ENCODE data around the gene CCDC28B.

The CCDC28B gene

DNA sequence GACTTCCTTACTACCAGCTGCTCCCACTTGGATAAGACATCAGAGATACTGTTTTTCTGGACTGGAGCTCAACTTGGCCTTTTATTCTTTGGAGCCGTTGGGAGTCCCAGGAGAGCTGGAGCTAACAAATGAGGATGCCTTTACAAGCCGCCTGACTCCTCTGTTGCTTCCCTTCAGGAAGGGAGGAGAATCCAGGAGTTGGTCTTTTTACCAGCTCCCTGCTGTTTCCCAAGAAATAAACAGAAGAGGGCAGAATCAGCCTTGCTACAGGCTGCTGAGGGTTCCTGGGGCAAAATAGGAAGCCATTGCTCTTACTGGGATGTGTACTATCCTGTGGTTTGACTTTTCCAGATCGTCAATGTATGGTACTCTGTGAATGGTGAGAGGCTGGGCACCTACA lies 23.3 kb downstream of the CCDC28B start:
- DNase-seq: no peak

DNA sequence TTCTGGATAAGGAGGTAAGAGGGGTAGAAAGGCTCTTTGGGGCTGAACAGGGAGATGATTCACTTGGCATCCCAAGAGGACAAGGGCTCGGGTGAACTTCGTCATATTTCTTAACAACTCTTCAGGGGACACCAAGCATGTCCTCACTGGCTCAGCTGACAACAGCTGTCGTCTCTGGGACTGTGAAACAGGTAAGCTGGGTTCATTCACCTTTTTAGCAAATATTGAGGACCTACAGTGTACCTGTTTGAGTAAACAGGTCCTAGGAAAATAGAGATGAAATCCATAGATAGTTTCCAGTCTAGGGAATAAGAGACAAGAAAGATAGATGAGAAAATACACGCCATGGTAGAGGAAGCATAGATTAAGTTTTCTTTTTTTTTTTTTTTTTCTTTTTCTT lies 23.9 kb downstream of the CCDC28B start:
- no peak for DNase-seq

DNA sequence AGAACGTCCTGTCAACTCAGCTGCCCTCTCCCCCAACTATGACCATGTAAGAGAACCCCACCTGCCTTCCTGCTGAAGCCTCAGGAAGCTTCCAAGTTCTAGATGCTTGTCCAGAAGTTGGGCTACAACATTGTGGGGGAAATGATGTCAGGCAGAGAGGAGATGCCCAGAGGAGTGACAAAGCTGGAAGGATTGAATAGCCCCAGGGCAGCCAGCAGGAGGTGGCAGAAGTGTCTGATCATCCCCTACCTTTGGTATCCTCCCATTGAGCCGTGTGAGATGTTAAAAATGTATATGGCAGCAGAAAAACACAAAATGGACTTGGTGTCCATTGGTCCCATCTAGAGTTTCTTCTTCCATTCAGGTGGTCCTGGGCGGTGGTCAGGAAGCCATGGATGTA lies 28.4 kb downstream of the CCDC28B start:
- DNase-seq: no peak

DNA sequence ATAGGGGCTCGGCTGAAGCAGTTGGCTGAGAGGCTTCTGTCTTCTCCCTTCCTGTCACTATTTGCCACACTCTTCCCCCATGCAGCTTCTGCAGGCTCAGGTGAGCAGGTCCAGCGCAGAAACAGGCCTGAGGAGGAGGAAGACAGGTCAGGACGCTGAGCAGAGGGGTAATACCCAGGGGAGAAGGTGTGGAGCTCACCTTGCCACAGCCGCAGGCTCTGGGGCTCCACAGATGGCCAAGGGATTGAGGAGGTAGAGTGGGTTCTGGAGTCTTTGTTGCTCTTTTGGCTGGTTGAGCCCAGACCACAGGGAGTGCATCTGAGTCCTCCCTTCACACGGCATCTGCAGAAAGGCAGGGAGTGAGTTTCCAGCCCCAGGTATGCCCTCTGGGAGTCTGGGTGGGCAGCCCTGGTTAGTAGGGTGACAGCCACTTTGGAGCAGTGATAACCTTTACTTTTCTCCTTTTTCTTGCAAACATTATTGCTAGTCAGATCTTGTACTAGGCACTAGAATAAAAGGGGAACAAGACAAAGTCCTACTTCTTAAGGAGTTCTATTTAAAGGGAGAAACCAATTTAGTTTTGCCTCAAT lies 31.5 kb downstream of the CCDC28B start:
- no peak for DNase-seq

DNA sequence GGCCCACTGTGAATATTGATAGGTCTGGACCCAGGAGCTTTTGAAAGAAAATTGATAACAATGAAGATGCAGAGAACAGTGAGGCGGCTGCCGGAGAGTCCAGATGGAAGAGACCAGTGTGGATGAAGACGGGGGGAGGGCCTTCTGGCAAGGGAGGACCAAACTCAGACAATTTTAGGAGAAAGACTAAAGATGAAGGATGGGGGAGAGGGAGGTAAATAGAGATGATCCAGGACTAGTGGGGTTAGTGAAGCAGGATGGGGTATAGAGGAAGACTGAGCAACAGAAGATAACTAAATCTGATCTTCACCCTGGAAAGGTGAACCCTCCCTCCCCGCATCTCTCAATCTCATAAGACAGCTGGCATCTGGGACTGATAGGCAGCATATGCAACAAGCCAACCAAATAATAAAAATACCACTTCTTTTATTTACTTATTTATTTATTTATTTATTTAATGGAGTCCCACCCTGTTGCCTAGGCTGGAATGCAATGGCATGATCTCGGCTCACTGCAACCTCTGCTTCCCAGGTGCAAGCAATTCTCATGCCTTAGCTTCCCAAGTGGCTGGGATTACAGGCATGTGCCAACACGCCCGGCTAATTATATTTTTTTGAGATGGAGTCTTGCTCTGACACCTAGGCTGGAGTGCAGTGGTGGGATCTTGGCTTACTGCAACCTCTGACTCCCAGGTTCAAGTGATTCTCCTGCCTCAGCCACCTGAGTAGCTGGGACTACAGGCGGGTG lies 32.3 kb downstream of the CCDC28B start:
- no peak for DNase-seq

DNA sequence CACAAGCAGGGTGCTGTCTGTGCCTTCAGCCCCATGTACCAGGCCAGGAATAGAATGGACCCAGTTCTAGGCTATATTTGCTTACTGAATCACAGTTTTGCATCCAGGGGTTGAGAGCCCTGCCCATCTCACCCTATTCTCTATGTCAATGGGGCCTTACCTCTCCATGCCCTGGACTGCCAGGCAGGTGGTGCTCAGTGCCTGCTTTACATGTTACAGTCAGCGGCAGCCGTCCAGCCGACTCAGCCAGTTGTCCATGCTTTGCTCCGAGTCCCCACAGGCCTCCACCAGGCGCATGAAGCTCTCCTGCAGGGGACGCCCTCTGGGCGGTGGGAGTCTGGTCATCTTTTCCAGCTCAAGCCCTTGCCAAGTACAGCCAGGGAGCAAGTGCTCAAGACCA lies 34.4 kb downstream of the CCDC28B start:
- DNase-seq: no peak

DNA sequence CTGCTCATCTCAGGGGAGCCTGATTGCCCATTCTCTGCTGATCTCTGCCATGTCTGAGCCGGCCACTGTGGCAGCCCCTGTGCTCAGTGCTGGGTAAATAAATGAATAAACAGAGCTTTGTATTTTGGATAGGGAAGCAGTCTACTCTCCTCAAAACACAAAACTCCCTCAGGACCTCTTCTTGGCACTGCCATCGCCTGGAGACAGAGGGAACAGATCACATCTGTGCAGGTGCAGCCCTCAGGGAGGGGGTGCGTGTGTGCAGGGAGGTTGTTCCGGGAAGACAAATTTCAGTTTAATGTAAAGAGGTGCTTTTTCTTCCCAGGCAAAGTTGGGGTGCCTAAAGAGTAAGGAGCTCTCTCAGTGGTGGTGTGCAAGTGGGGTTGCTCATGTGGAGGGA lies 38.9 kb downstream of the CCDC28B start:
- DNase-seq: no peak

DNA sequence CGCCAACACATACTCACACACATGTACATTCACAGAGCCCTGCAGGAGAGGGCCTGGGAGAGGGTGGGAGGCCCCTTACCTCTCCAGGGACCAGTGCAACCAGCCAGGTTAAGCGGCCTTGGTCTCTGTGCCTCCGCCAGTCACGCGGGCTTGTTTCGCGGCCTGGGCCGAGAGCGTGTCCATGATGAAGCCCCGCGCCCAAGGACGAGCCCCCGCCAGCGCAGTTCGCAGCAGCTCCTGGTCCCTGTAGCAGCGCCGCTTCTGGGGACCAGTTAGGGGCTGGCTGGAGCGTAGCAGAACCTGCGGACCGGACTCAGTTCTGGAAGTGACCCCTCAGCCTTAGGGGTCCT lies 39.4 kb downstream of the CCDC28B start:
- DNase-seq: no peak

DNA sequence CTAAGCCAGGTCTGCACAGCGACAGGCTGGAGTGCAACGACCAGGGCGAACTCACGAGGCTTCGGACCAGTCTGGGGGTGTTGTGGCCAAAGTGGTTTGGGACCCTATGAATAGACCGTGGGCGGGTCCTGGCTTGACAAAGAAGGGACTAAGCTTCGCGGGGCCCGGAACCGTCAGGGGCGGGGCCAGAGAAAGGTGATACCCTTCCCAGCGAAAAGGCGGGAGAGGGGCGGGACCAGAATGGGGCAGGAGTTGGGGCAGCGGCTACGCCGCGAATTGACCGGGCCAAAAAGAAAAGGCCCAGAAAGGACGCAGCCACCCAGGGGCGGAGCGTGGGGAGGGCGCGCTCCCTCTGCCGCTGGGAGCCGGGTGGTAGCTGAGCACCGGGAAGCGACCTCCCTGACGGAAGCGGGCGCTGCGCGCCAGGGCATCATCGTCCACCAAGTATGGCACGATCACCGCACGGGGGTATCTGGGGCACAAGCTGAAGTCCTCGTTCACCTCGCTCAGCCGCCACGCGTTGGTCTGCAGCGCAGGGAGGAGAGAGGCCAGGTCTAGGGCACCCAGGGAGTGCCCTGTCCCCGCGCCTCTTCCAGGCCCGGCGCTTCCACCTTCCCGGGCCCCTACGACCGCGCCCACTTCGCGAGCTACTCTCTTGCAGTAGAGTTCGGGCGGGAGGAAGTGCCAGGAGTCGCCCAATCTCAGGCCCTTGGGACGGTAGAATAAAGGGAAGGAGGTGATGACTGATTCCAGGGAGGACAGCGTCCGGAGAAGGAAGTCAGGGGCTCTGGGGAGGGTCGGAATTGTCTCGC lies 40.0 kb downstream of the CCDC28B start:
- peak; percentile 80 for DNase-seq

DNA sequence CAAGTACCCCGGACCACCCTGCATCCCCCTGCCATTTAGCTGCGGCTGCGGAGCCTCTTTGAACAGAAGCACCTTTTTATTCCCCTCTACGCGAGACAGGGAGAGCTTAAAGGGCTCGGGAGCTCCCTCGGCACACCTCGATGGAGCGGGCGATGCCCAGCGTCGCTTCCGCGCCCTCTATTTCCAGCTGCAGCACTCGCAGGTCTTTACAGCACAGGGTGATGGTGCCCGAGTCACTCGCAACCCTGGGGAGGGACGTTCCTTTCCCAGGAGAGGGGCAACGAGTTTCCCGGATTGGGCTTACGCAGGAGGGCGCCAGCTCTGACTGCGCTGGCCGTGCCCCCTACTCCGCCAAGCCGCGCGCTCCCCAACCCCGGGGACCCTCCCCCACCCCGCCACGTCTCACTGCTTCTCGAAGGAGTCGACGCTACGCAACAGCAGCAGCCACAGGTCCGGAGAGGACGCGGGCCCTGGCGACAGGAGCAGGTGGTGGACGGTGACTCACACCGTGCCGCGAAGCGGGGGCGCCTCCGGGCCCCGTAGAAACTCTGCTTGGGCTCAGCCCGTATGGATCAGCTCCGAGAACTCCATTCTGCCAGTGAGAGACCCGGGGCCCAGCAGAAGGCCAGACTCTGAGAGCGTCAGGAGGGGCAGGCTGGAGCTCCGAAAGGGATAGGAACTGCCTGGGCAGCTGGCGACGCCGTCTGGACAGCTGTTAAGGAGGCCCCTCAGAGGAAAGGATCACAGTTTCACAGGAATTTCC lies 40.8 kb downstream of the CCDC28B start:
- DNase-seq: no peak

DNA sequence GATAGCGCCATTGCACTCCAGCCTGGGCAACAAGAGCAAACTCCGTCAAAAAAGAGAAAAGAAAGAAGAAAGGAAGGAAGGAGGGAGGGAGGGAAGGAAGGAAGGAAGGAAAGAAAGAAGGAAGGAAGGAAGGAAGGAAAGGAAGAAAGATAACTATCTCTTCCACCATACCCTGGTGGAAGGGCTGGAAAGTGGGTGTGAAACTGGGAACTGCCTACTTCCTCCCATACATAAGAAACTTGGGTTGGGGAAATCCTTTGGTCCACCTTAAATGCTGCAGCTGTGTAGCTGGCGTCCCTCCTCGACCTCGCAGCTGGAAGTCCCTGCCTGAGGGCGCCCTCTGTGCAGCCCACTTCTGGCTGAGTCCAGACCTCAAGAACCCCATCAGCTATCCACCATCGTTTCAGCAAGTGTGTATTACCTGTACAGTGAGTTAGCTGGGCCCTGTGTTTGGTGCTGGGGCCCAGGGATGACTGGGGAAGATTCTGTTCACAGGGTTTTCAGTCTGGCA lies 42.0 kb downstream of the CCDC28B start:
- DNase-seq: no peak

DNA sequence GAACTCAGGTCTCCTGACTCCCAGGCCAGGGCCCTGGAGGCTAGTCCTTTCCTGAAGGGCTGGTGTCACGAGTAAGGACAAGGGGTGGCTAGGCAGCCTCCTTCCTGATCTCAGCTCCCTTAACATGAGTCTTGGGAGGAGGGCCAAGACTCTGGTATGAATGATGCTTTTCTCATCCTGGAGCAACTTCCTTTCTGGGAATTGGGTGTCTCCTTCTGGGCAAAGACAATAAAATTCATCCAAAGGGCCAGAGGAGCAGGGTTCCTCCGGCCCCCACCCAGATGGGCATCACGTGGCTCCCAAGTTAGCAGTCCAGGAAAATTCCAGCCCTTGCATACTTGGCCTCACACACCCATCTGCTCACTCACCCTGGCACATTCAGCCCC lies 46.5 kb downstream of the CCDC28B start, which contains the start of gene FAM167B:
TSS of gene FAM167B (plus strand) at position 335 of the 386 bp plus-strand sequence. CDS start 200 bp downstream, outside the sequence.
- no peak for DNase-seq

DNA sequence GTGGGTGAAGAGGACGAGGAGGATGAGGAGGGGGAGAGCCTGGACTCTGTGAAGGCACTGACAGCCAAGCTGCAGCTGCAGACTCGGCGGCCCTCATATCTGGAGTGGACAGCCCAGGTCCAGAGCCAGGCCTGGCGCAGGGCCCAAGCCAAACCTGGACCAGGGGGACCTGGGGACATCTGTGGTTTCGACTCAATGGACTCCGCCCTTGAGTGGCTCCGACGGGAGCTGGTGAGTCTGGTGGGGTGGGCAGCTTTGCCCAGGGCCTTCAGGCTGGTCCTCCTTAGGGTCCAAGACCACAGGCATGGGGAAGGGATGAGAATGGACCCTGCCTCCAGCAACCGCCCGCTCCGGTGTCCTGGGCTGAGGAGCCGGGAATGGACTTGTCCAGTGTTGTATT lies 47.1 kb downstream of the CCDC28B start:
- DNase-seq: no peak

DNA sequence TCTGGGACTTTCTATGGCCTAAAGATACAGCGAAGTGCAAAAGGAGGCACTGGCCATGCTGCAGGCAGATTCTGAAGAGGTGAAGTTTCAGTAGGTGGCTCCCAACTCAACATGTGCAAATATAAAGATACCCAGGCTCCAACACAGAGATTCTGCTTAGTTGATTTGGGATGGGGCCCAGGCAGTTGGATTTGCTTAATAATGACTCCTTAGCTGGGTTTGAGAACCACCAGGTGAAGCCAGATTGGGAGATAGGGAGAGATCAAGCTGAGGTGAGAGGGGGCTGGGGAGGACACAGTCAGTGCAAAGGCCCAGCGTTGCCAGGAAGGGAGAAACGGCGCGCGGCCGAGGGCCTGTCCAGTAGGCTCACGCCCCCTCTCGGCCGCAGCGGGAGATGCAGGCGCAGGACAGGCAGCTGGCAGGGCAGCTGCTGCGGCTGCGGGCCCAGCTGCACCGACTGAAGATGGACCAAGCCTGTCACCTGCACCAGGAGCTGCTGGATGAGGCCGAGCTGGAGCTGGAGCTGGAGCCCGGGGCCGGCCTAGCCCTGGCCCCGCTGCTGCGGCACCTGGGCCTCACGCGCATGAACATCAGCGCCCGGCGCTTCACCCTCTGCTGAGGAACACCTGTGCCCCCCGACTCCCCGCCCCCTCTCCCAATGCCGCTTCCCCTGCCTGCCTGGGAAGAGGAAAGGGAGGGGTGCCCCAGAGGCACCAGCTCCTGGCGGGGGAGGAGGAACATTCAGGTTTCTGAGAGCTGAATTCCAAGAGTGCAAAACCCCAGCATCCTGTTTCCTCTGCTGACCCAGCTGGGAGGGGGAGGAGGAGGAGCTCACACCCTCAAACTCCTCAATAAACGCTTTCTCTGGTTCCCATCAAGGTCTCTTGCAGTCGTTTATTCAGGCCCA lies 47.8 kb downstream of the CCDC28B start:
- peak; percentile 93 for DNase-seq

DNA sequence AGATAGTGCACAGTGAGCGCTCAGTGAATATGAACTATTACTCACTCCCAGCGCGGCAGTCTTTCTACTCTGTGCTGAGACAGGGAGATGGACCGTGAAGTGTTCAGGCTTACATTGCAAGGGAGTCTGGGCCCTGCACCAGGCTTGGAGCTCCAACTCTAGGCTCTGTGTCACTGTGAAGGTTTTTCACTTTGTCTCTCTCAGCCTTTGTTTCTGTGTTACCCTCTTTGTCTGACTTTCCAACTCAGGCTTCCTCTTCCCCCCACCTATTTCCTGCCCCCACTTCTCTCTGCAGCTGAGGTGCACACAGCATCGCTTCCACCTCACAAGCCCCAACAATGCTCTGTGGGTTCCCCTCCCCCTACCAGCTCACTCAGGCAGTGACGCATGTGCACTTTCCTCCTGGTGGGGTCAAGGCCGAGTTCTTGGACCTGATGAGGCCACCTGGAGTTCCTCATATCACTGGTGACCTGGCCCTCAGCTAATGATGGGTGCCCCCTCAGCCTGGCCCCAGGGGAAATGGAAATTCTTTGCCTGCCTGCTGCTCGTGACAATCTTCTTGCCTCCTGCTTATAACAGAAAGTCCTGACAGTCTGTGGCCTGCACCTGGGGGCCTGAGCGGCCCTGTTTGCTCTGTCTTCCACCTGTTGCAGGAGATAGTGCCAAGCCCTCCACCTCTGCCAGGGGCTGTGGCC lies 49.6 kb downstream of the CCDC28B start:
- DNase-seq: peak; percentile 84

DNA sequence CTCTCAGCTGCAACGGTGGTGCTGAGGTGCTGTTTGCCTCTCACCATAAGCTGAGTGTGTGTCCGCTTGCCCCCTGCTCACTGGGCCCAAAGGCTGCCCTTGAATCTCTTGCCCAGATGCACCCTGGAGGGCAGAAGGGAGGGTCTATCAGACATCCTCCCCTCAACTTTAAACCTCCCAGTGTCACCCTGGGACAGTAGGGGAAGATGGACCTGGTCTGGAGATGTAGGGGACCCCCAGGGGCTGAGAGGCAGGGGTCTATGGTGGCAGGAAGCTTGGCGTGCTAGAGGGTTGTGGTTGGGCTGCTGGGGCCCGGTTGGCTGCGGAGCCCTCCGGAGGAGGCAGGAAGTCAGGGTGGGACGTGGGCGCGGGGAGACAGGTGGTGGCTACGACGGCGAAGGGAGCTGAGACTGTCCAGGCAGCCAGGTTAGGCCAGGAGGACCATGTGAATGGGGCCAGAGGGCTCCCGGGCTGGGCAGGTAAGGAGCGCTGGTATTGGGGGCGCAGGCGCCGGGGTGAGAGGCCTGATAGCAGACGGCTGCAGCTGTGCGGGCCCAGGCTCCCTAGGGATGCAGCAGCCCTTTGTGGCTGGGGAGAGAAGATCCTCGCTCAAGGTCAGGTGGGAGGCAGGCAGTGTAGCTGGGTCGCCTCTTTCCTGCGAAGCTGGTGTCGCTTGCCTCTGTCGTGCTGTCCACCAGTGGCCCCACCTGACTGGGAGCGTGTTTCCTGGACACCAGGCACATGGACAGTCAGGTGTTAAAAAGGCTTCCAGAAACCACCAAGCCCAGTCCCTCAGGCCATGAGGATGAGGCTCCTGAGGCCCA lies 50.7 kb downstream of the CCDC28B start, which contains the start of gene LCK:
TSS of gene LCK (plus strand) at position 373 of the 824 bp plus-strand sequence. CDS start 23,065 bp downstream, outside the sequence.
- peak; percentile 88 for DNase-seq
